Lower lobe of right lung (tissue), 2 donors: ENCODE results near the gene MCUR1. TPM values are rescaled to one million over a fixed set of nuclear protein-coding genes. Genes with fewer than 3 reads are reported as not detected.

Experiments
- ATAC-seq, 2 donors: fragments of 200-7000 bp; cut with Tn5 transposase; one replicate each; pipeline ENCODE4 v1.9.1; 2020 to 2022; ENCODE audit warnings: mild to moderate bottlenecking in 2 of 2, moderate library complexity in 2 of 2
- DNase-seq: peaks from one replicate; pipeline ENCODE4 v3.0.0-alpha.2; 2020
- H3K27ac ChIP-seq: fragments of 200-600 bp; one replicate; pipeline ENCODE4 v1.8.0; 2022
- H3K27me3 ChIP-seq: fragments of 200-600 bp; one replicate; pipeline ENCODE4 v1.8.0; 2022; ENCODE audit warnings: low read depth
- H3K36me3 ChIP-seq: fragments of 200-600 bp; one replicate; pipeline ENCODE4 v1.8.0; 2022; ENCODE audit warnings: mild to moderate bottlenecking
- H3K4me1 ChIP-seq: fragments of 200-600 bp; one replicate; pipeline ENCODE4 v1.8.0; 2022
- H3K4me3 ChIP-seq: fragments of 200-600 bp; one replicate; pipeline ENCODE4 v1.8.0; 2022; ENCODE audit warnings: mild to moderate bottlenecking
- H3K9me3 ChIP-seq: fragments of 200-600 bp; one replicate; pipeline ENCODE4 v1.8.0; 2022
- intact Hi-C: fragments of 100-400 bp; cut with DNase I; formaldehyde crosslinking; loops from one replicate; pipeline ENCODE4 v1.11.0; 2022
- total RNA-seq: library from RNA; stranded (reverse); fragmentation: NEBNext Ultra II Directional; extraction: Animal tissue kit (Norgen Biotek cat#: 25700); gene quantifications from one replicate; pipeline ENCODE4 v1.2.1, GENCODE V29; 2021
- TF ChIP-seq, protein P1 (sequence below): fragments of 200-600 bp; IDR thresholded peaks from one replicate; pipeline ENCODE4 v1.8.0; 2022; ENCODE audit warnings: antibody characterized with exemption, mild to moderate bottlenecking
- donor health status: DM: no; HTN: yes; CAD: no; lungs with severe emphysema.

MCUR1 gene
- total RNA-seq, 1 donor from 2014 or later: 26.1 TPM

DNA sequence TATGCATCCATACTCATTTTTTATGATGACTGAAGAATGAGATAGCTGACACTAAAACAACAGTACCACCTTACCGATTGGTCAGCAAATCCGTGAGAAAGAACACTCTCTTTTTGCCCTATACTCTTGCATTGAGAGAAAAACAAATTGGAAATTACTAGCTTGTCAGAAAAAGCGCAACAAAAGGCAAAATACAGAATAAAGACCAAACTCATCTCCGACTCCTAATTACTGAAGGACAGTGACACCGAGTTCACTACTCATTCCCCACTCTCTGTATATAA is 2.1 kb downstream of the MCUR1 start:
- Histone ChIP-seq H3K4me3 (no peak overlapping the region), H3K4me1 (peaks cover 39% of the 10 kb centered on the region), H3K27ac (no peak overlapping the region), H3K36me3 (no peaks in the 10 kb centered on the region), H3K27me3 (no peaks in the 10 kb centered on the region), H3K9me3 (no peaks in the 10 kb centered on the region)
- TF ChIP-seq, protein P1, sequence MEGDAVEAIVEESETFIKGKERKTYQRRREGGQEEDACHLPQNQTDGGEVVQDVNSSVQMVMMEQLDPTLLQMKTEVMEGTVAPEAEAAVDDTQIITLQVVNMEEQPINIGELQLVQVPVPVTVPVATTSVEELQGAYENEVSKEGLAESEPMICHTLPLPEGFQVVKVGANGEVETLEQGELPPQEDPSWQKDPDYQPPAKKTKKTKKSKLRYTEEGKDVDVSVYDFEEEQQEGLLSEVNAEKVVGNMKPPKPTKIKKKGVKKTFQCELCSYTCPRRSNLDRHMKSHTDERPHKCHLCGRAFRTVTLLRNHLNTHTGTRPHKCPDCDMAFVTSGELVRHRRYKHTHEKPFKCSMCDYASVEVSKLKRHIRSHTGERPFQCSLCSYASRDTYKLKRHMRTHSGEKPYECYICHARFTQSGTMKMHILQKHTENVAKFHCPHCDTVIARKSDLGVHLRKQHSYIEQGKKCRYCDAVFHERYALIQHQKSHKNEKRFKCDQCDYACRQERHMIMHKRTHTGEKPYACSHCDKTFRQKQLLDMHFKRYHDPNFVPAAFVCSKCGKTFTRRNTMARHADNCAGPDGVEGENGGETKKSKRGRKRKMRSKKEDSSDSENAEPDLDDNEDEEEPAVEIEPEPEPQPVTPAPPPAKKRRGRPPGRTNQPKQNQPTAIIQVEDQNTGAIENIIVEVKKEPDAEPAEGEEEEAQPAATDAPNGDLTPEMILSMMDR: no peak
- intact Hi-C loops: no loop called here
- no peak for ATAC-seq
- DNase-seq: no peak

DNA sequence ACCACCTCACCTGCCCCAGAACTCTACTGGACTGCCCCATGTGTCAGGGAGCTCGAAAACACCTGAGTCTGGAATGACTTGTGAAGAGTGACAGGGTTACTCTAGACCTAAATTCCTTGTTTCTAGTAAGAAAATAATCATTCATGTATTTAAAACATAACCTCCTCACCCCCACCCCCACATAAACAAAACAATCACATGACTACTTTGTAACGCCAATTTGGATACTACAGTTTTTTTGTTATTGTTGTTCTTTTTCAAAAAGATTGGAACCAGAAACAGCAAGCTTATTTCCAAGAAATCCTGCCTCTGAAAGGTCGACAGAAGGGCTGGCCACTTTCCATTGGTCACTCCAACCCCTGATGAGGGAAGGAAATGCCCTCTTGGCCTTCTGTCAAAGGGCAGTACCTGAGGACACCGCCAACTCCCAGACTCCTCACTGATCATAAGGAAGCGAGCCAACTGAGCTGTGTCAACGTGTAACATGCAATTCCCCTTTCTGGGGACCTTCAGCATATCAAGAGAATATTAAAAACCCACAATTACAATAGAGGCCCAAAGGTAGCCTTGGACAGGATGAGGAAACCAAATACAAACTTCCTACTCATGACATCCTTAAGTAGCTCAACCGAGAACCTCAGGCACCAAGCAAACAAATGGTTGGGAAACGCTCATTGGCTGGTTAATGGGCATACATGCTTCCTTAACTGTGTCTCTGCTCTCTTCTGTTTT is 2.6 kb downstream of the MCUR1 start:
- ATAC-seq (peak; percentile 2 to 5), DNase-seq (no peak)
- Histone ChIP-seq H3K36me3 (peaks cover 2% of the 10 kb centered on the region), H3K4me3 (no peak overlapping the region), H3K9me3 (no peaks in the 10 kb centered on the region), H3K4me1 (peaks cover 39% of the 10 kb centered on the region), H3K27me3 (no peaks in the 10 kb centered on the region), H3K27ac (peak overlapping the region; percentile 28)
- intact Hi-C loops: no loop called here
- TF ChIP-seq, protein P1: no peak

DNA sequence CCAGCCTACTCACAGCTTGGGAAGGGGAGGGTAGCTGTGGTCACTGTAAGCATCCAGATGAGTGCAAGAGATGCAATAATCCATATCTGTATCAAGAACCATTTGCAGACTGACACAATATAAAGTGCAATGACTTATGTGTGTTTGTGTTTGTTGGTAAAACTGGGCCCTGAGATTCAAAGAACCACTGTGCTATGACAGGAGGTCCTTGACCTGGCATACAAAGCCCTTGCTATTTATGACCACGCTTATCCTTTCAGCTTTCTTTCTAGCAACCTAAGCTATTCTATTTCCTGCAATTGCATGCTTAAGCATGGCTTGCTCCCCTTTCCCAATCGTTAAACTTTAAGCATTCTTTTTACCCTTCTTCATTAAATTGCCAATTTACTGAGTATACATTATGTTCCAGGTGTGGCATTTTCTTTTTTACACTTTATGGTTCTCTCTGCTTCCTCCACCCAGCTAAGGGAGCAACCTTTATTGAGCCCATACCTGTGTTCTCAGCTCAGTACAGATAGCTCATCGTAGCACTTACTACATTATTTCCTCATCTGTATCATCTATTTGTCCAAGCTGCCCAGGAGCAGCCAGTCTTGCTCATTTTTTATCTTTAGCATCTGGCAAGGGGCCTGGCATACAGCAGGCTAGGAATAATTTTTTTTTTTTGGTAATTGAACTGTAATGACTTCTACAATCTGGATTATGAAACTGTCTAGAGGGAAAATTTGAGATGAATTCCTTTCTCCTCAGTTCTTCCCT is 3.5 kb downstream of the MCUR1 start:
- H3K4me1 ChIP-seq: peaks cover 39% of the 10 kb centered on the region
- intact Hi-C loops: no loop called here
- no peaks in the 10 kb centered on the region for H3K9me3 ChIP-seq
- peak overlapping the region; percentile 28 for H3K27ac ChIP-seq
- no peak for DNase-seq
- TF ChIP-seq, protein P1: no peak
- no peaks in the 10 kb centered on the region for H3K27me3 ChIP-seq
- no peak for ATAC-seq
- H3K4me3 ChIP-seq: no peak overlapping the region
- H3K36me3 ChIP-seq: peaks cover 11% of the 10 kb centered on the region

DNA sequence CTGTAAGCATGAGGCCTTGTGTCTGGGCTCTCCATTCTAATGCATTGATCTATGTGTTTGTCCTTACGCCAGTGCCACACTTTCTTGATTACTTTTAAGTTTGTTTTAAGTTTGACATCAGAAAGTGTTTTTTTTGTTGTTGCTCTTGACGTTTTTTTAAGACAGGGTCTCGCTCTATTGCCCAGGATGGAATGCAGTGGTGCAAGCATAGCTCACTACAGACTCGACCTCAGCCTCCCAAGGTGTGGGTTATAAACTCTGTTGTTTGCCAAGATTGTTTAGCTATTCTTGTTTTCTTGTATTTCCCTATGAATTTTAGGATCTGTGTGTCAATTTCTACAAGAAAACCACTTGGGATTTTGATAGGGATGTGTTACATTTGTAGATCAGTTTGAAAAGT is 5.6 kb downstream of the MCUR1 start:
- peaks cover 31% of the 10 kb centered on the region for H3K4me1 ChIP-seq
- ATAC-seq (no peak), DNase-seq (no peak)
- no peak overlapping the region for H3K4me3 ChIP-seq
- no peaks in the 10 kb centered on the region for H3K9me3 ChIP-seq
- TF ChIP-seq, protein P1: no peak
- no peak overlapping the region for H3K27ac ChIP-seq
- intact Hi-C loops: no loop called here
- peaks cover 31% of the 10 kb centered on the region for H3K36me3 ChIP-seq
- no peaks in the 10 kb centered on the region for H3K27me3 ChIP-seq

DNA sequence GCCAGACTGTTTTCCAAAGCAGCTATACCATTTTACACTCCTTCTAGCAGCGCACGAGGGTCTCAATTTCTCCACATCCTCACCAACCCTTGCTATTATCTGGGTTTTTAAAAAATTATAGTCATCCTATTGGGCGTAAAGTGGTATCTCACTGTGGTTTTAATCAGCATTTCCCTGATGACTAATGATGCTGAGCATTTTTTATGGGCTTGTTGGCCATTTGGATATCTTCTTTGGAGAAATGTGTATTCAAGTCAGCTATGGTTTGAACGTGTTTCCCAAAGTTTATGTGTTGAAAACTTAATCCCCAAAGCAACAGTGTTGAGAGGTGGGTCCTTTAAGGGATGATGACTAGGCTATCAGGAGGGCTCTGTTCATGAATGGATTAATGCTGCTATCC is 6.7 kb downstream of the MCUR1 start:
- TF ChIP-seq, protein P1: no peak
- Histone ChIP-seq H3K27me3 (no peaks in the 10 kb centered on the region), H3K36me3 (peaks cover 39% of the 10 kb centered on the region), H3K4me3 (no peak overlapping the region), H3K27ac (no peak overlapping the region), H3K4me1 (peaks cover 25% of the 10 kb centered on the region), H3K9me3 (no peaks in the 10 kb centered on the region)
- no peak for DNase-seq
- no peak for ATAC-seq
- intact Hi-C loops: no loop called here
